GM12878 (cell line): Measurements from ENCODE around the gene BBS12.

Source experiments
- BCLAF1 ChIP-seq: fragments of 450-650 bp; IDR thresholded peaks from 2 replicates; pipeline ENCODE4 v1.6.1; 2017; ENCODE audit warnings: antibody characterized with exemption, mild to moderate bottlenecking, moderate library complexity
- CTCF ChIP-seq, 3 experiments: IDR thresholded peaks in 2 of 3; conservative IDR thresholded peaks in 1 of 3; 2 replicates each; pipeline ENCODE4 v1.5.1; 2011; ENCODE audit warnings: low read depth in 3 of 3, low read length in 3 of 3, mild to moderate bottlenecking in 3 of 3, control low read depth in 2 of 3, moderate library complexity in 2 of 3, inconsistent platforms in 1 of 3, mixed read lengths in 1 of 3; ENCODE audit not compliant: control insufficient read depth in 2 of 3, insufficient read depth in 1 of 3; ENCODE audit errors: extremely low read depth in 1 of 3
- MYC ChIP-seq: IDR thresholded peaks from 2 replicates; pipeline ENCODE4 v1.6.1; 2011; ENCODE audit warnings: mild to moderate bottlenecking, low read length, moderate library complexity, inconsistent platforms; ENCODE audit not compliant: insufficient read depth, insufficient replicate concordance, insufficient read length, severe bottlenecking
- NR2C2 ChIP-seq: IDR thresholded peaks from 2 replicates; pipeline ENCODE4 v1.6.1; 2011; ENCODE audit warnings: borderline replicate concordance, low read depth; ENCODE audit not compliant: control insufficient read depth, insufficient read length
- ZNF24 ChIP-seq: fragments of 450-650 bp; IDR thresholded peaks from 2 replicates; pipeline ENCODE4 v1.6.1; 2017; ENCODE audit warnings: antibody characterized with exemption, mild to moderate bottlenecking
- ZNF274 ChIP-seq: IDR thresholded peaks from one replicate; pipeline ENCODE4 v1.8.0; 2011; ENCODE audit not compliant: insufficient read length, insufficient read depth

GRCh38 chr4:122692641-122693520 lies 39.6 kb upstream of the BBS12 start:
- TF ChIP-seq ZNF274: no peak
- no peak for TF ChIP-seq ZNF24
- no peak for TF ChIP-seq CTCF (IDR thresholded peaks at IDR 0.05 in 2 of 3, conservative IDR thresholded peaks at IDR 0.05 in 1 of 3; ENCODE audit: control insufficient read depth in 2 of 3, extremely low read depth in 1 of 3, insufficient read depth in 1 of 3, low read depth in 3 of 3, low read length in 3 of 3)
- TF ChIP-seq BCLAF1: no peak
- no peak for TF ChIP-seq NR2C2
- TF ChIP-seq MYC: no peak
